Fibroblast of the conjunctiva (primary cell): ENCODE results near the gene ZNF664.
"Not testable (repeated sequence)": the region's sequence is repeated elsewhere in the genome, so short reads cannot be mapped to it uniquely, and the experiment has no call there.

Experiments used
- DNase-seq: peaks from one replicate; pipeline ENCODE4 v3.0.0-alpha.2; 2010; ENCODE audit warnings: low read depth

Gene ZNF664

DNA sequence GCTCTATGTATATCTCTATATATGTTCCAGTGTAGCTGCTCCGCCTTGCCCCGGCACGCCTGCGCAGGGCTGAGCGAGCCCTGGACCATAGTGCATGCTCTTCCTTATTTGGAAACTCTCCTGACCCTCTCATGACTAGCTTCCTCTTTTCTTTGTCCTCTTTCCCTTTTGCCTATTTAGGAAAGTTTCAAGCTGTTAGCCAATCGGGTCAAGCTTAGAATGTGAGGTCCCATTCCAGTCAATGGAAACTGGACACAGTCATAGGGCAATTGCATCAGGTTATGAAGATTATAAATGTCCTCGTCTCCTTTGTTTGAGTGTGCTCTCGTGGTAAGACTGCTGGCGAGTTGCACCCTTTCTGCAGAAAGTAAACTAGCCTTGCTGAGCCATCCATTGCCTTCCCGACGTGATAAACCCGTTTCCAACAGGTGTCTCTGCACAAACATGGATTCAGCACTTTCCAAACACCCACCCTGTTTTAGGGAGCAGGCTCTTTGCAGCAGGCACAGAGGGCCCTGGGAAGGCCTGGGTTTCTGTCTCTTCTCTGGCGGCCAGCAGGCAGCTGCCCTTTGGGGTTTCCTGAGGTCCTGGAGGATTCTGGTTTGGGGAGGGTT is 31.3 kb upstream of the ZNF664 start:
- no peak for DNase-seq

DNA sequence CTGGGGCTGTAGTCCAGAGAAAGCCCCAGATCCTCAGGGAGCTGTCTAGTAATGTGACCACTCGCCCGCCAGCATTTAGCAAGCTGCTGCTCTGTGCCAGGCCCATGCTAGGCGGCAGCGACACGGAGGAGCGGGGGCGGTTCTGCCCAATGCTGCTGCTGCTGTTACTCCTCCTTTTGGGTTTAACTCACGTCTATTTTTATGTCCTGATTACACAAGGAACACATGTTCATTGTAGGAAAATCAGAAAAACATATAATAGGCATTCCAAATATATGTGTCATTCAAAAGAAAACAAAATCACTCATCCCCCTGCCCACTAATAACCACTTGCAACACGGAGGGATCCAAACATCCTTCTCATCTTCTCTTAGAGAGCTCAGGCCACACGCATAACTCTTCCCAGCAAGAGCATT is 30.8 kb upstream of the ZNF664 start:
- DNase-seq, result peak; percentile 49

DNA sequence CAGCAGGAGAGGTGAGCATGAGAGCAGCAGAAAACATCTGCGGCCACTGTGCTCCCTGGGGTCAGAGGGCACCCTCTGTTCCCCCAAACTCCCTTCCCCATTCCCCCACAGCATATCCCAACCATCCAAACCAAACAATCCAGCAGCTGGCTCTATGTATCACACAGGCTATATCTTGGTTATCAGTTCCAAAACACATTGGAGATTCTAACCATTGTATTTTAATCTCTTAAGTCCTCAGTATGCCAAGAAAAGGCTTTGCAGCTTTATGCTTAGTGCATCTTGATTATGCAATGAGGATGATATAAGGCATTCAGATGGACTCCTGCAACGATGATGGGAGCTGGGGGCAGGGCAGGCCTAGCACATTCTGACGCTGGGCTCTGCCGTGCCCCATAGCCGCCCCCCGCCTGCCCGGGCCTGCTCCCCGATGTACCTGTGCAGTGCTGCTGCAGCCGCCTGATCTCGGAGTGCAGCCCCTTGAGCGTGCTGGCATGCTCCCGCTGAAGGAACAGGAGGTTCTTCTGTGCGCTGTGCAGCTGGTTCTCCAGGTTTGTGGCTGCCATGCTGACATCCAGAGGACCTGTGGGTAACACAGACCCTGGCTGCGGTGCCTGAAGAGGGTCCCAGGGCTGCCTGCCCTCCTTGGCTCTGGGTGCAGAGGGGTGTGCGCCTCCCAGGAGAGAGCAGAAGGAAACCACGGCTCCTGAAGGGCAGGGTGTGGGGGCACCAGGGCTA is 29.9 kb upstream of the ZNF664 start:
- peak; percentile 41 for DNase-seq

DNA sequence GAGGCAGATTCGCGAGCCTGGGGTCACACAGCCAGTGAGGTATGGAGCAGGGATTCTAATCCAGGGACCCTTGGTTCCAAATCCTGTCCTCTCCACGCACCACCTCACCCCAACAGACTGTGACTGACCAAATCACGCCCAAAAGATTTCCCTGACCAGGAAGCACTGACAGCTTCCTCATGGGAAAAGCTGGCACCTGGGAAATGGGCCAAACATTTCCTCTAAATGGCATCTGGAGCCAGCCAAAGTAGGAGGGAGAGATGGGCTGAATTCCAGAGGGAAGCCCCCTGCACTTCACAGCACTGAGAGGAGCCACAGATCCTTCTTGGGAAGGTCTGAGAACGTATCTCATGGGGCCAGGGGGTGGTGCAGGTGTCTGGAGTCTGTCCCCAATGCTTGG is 29.2 kb upstream of the ZNF664 start:
- DNase-seq, result no peak

DNA sequence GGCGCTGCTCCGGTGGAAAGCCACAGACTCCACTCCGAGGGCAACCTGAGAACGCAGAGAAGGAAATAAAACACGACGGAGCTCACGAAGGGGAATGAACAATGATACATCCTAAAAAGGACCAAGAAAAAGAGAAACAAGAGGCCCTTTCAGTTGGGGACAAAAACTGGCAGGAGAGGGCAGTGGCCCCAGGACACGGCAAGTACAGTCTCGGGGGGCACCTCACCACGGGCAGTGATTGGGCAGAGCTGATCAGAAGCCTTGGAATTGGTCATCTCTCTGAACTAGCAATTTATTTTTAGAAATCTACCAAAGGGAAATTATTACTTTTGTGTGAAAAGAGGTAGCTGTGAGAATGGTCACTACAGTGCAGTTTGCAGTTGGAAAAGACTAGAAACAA is 28.3 kb upstream of the ZNF664 start:
- no peak for DNase-seq

DNA sequence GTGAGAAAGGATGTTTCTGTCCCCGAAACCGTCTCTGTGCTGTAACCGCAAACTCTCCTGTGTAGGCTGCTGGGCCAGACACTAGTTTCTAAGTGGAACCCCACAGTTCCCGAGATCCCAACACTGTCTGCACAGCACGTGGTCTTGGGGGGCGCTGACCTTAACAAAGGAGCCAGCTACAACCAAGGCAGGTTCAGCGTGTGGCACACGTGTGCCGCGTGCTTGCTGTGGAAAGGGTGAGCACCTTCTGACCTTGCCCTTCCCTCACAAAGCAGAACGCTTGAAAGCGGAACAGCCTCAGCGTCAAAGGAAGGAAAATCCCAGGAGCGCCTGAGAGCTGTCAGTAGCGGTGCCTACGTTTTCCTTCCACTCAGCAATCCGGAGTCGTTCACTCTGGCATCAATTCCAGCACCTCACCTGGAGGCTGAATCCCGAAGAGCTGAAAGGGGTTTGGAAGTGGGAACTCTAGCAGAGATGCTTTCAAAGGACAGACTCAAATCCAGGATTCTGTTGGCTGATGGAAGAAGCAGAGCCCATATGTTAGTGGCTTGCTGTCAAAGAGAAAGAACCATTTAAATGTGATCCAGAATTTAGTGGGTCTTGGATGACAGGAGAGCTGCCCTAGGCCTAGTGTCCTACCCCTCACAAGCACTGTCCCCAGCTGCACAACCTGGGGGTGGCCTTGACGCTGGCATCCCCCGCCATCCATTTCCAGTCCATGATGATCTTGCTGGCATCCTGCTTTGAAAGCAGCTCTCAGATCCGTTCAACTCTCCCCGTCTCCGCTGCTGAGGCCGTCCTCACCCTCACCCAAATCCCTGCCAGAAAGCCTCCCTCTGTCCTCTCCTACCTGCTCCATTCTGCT is 27.5 kb upstream of the ZNF664 start:
- DNase-seq, result no peak

DNA sequence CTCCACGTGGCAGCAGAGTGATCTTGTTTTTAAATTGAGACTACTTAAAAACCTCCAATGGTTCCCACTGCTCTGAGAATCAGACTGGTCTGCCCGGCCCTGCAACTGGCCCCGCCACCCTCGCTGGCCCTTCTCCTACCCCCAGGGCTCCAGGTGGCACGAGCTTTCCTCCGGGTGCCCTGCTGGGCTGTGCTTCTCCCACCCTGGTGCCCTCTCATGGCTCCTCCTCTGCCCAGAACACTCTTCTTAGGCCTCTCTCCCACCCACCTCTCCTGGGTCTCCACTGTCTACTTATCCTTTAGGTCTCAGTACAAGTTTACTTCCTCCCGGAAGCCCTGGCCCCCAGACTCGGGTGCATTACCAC is 26.9 kb upstream of the ZNF664 start:
- no peak for DNase-seq

DNA sequence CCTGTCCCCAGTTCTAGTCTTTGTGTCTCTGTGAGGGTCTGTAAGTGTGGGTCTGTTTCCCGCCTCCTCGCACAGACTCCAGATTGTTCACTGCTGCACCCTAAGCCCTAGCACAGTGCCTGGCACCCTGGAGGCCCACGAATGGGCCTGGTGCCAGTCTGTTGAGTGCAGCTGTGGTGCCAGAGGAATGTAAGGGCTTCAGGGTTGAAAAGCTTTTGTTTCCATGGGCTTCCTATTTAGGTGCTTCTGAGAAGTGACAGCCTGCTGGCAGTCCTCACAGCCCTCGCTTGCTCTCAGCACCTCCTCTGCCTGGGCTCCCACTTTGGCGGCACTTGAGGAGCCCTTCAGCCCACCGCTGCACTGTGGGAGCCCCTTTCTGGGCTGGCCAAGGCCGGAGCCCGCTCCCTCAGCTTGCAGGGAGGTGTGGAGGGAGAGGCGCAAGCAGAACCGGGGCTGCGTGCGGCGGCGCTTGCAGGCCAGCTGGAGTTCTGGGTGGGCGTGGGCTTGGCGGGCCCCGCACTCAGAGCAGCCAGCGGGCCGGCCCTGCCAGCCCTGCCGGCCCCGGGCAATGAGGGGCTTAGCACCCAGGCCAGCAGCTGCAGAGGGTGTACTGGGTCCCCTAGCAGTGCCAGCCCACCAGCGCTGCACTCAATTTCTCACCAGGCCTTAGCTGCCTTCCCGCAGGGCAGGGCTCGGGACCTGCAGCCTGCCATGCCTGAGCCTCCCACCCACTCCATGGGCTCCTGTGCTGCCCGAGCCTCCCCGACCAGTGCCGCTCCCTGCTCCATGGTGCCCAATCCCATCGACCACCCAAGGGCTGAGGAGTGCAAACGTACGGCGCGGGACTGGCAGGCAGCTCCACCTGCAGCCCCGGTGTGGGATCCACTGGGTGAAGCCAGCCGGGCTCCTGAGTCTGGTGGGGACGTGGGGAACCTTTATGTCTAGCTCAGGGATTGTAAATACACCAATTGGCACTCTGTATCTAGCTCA is 26.2 kb upstream of the ZNF664 start:
- not testable (repeated sequence) for DNase-seq

DNA sequence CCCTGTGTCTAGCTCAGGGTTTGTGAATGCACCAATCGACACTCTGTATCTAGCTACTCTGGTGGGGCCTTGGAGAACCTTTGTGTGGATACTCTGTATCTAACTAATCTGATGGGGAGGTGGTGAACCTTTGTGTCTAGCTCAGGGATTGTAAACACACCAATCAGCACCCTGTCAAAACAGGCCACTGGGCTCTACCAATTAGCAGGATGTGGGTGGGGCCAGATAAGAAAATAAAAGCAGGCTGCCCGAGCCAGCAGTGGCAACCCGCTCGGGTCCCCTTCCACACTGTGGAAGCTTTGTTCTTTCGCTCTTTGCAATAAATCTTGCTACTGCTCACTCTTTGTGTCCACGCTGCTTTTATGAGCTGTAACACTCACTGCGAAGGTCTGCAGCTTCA is 25.5 kb upstream of the ZNF664 start:
- DNase-seq, result not testable (repeated sequence)

DNA sequence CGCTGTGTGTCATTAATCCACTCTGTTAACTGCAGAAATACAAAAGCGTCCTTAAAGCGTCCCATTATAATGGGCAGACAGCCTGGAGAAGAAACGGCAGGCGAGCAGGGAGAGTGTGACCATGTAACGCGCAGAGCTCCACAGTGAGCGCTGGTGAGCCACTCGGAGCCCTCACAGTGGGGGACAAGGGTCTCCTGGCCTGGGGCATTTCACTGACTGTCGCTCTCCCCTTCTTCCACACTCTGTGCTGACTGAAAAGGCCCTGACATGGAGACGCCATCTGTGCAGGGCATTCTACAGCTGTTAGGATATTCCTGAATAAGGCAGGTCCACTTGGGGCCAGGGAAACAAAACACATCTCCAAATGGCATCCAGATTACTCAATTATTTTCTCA is 24.6 kb upstream of the ZNF664 start:
- DNase-seq, result no peak

DNA sequence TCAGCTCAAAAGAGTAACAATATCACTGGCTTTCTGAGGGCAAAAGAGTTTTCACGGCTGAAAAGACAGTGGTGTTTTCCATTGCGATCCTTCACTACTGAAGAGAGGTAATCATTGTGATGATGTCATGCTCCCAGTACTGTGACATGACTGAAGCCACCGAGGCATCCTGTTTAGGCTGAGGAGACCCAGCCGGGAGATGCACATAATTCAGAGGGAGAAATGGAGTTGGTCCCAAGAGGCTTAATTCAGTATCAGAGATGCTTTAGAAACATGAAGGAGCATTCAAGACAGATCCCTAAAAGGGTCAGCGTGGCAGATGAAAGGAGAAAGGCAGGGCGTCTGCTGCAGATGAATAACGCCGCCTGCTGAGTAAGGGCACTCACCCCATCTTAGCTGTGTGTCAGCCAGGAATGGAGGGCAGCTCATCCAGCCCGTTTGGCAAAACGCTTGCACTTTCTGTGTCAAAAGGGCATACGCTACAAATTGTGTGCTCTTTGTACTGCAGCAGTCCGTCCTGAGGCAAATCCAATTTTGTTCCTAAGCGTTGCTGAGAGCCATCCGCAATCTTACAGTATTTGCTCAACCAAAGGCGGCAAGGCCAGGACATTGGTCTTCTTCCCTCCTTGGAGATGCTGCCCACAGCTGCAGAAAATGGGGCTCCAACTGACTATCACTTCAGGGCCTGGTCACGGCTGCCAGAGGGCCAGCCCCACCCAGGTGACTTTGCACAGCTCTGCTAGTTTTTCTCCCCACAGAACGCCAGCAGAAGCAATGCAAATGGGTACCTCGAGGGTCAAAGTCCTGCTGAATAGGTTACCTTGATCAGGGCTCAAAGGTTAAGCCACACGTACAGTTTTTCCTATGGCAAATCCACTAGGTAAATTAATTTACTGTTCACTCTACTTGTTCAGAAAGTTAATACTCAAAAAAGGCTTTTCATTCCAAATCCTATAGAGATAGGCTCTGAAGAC is 23.9 kb upstream of the ZNF664 start:
- DNase-seq, result no peak

DNA sequence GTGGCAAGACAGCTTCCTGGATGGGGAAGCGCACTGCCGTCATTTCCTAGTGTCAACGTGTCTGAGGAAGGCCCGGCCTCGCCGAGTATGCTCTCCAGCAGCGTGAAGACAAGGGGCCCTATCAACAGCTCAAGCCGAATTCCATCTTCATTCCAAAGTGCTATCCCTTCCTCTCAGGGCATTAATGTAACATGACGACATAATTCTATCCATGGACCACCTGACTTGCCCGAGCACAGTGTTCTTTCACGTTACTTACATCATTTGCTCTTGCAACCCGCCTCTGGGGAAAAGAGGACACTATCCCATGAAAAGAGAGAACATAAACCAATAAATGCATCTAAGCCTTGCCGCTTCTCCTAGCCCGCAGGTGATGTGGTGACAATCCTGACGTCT is 23.2 kb upstream of the ZNF664 start:
- no peak for DNase-seq

DNA sequence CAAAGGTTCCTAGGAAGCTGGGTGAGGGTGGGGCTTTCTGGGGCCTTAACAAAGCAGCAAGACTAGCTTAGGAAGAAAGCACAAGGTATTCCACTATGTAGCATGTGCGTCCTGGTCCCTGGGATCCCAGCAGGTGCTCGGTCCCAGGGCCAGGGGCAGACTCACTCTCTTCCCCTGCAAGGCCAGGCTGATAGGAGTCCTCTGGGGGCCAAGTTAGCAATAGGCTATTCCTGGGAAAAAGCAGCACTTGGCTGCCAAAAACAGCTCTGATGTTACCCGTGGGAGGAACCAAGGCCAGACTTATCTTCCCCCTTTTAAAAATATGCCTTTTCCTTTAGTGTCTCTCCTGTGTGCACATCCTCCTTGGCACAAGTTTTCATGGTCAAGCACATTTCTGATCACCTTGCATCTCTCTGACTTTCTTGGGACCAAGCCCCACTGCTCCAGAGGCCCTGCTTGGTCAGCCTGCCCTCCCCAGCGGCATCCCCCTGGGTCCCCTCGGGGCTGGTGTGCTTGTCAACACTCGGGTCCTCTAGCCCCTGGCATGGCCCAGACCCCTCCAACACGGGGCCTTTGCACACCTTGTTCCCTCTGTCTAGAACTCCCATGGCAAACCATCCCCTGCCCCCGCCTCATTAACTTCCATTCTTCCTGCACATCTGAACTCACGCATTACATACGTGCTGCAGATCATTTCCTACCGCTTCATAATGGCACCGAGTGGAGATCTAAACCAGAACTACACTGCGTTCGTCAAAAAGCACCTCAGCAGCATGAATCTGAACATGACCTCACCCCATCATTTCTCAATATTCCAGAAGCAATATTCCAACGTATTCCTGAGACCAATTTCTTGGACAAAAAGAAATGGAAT is 22.3 kb upstream of the ZNF664 start:
- no peak for DNase-seq

DNA sequence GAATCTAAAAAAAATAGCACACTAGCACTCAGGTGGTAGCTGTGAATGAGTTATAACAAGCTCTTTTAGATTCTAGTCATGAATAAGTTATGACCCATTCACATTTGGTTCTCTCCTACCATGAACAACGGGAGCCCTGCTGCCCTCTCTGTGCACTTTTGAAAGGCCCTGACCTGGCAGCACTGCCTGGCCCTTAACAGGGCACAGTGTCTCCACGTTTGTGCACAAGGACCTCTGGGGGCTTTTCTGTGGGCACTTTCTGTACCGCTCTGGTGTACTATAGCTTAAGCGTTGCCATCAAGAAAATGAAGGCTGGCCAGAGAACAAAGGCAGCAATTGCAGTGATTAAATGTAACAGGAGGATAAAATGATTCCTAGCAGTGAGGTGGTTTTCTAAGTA is 21.5 kb upstream of the ZNF664 start:
- no peak for DNase-seq

DNA sequence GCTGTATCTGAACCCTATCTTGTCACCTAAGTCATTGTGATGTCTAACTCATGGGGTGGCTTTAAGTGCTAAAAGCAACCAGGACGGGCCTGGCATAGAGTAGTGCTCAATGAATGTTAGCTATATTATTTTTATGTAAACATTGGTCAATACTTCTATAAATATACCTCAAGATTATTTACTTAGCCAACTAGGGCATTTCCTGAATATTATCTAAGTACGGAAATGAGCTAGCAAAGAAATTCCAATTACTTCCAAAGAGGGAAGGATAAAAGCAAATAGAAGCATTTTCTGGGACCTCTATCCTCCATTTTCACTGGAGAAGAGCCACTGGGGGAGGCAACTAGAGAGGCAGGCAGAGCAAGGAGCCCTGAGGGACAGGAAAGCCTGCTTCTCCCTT is 21.0 kb upstream of the ZNF664 start:
- no peak for DNase-seq

DNA sequence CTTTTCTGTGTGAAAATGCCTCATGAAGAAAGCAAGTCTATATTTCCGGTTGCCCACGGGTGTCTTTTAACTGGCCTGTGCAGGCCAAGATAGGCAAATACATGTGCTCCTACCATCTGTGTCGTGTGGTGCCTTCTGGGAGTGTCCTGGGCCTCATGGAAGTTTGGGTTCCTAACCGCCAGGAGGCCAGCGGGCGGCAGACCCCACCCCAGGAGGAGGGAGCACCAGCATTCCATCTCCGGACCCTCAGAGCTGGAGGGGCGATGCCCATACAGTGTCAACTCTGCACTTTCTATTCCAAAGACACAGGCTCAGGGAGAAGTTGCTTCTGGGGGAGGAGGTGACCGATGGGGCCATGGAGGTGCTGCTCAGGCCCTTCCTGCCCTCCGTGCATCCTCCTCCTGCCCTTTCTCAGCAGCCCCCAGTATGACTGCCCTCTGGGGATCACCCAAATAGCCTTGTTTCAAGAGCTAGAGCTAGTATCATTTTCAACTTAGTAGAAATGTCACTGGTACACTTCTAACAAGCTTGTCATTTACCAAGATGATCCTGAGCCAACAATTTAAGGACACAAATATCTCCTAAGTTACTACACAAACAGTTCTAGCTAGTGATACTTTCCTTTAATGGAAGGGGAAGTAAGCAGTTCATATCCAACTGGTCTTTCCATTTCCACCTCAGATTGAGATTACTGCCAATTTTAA is 18.2 kb upstream of the ZNF664 start:
- DNase-seq, result no peak

DNA sequence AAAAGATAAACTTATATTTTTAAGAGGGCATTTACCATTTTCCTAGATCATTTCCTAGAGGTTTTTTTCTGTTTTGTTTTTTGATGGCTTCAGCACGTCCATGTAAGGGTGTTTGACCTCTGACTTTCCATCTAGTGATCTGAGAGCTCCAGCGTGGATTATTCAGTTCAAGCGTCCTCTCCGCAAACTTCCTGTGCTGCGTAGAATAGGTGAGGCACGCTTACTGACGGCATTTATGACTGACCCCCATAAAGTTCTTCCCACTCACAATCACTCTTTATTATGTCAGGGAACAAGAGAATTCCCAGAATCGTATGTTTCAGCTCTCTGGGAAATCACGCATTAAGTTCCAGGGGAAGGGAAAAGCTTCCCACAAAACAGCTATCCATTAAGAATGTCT is 16.8 kb upstream of the ZNF664 start:
- no peak for DNase-seq

DNA sequence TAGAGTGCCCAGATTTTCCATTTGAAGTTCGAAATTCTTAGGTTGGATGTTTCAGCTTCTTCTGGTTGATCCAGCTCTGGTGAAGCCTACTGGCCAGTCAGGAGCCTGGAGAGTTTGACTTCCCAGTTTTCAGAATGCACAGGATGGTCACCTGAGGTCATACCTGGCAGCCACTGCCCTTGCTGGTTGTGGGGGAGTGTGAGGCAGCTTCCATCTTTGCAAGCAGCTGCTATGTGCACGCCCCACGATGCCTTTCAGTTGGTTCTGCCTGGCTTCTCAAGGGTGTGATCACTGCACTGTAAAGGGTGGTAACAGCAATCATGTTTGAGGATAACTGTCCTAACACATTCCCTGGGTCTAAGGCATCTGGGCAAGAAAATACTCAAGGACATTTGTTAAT is 15.8 kb upstream of the ZNF664 start:
- DNase-seq, result no peak

DNA sequence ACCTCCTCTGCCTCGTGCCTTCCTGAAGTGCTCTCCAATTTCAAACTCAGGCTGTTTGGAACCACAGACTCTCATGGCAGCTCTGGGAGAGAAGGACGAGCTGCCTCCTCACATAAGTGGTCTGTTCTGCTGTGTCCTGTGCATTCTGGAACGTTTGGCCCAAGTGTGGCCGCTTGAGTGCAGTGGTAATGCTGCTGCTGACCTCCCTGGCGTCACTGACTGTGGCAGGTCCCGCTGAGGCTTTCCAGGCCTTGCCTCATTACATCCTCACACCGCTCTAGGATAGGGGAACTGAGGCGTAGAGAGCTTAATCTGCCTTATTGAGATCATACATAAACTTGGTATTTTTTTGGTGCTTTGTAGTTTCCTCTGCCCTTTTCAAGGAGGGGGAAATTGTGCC is 14.6 kb upstream of the ZNF664 start:
- no peak for DNase-seq
